Fibroblast of lung (primary cell): ENCODE data around the gene COPS6. TPM values are rescaled to one million over a fixed set of nuclear protein-coding genes. Genes with fewer than 3 reads are reported as not detected.

Experiments used
- DNase-seq, 2 donors: peaks; one replicate each; pipeline versions ENCODE4 v3.0.0 to v3.0.0-alpha.2; 2010; ENCODE audit warnings: low read depth in 2 of 2
- H2AFZ ChIP-seq: 2 replicates; pipeline ENCODE4 v1.5.1; 2012; ENCODE audit warnings: low read length, control low read depth, inconsistent platforms
- H3K27ac ChIP-seq: 2 replicates; pipeline ENCODE4 v1.5.1; 2011; ENCODE audit warnings: low read length, control low read depth; ENCODE audit not compliant: insufficient read depth
- H3K27me3 ChIP-seq: 2 replicates; pipeline ENCODE4 v1.5.1; 2011; ENCODE audit warnings: mild to moderate bottlenecking, low read length; ENCODE audit not compliant: control insufficient read depth, insufficient read depth
- H3K36me3 ChIP-seq: 2 replicates; pipeline ENCODE4 v1.5.1; 2011; ENCODE audit warnings: low read length; ENCODE audit not compliant: control insufficient read depth, insufficient read depth
- H3K4me1 ChIP-seq: 2 replicates; pipeline ENCODE4 v1.5.1; 2011; ENCODE audit warnings: low read length; ENCODE audit not compliant: control insufficient read depth, insufficient read depth; ENCODE audit errors: extremely low read depth
- H3K4me2 ChIP-seq: 2 replicates; pipeline ENCODE4 v1.5.1; 2011; ENCODE audit warnings: low read length, control low read depth; ENCODE audit not compliant: insufficient read depth; ENCODE audit errors: extremely low read depth
- H3K4me3 ChIP-seq, 4 experiments: fragments of 200-600 bp in 1 of 4; sonication (generic) in 1 of 4; replicated peaks in 1 of 4; 2 replicates each; pipeline ENCODE4 v1.5.1; 2011 to 2016; ENCODE audit warnings: low read length in 4 of 4, low read depth in 3 of 4, mild to moderate bottlenecking in 3 of 4, control low read depth in 2 of 4, inconsistent platforms in 1 of 4, mixed read lengths in 1 of 4; ENCODE audit not compliant: insufficient read depth in 1 of 4; ENCODE audit errors: control extremely low read depth in 1 of 4
- H3K79me2 ChIP-seq: 2 replicates; pipeline ENCODE4 v1.5.1; 2012; ENCODE audit warnings: mild to moderate bottlenecking, low read length, inconsistent platforms; ENCODE audit not compliant: control insufficient read depth, insufficient read depth
- H3K9ac ChIP-seq: 2 replicates; pipeline ENCODE4 v1.5.1; 2011; ENCODE audit warnings: mild to moderate bottlenecking, low read length, control low read depth; ENCODE audit not compliant: insufficient read depth
- H3K9me3 ChIP-seq: 2 replicates; pipeline ENCODE4 v1.5.1; 2012; ENCODE audit warnings: low read depth, low read length; ENCODE audit not compliant: control insufficient read depth, insufficient read depth
- H4K20me1 ChIP-seq: 2 replicates; pipeline ENCODE4 v1.5.1; 2011; ENCODE audit warnings: low read length; ENCODE audit not compliant: control insufficient read depth, insufficient read depth; ENCODE audit errors: extremely low read depth
- EZH2 ChIP-seq: IDR thresholded peaks from 2 replicates; pipeline ENCODE4 v1.5.1; 2012; ENCODE audit warnings: low read length, control low read depth, mild to moderate bottlenecking; ENCODE audit errors: missing control alignments
- polyA plus RNA-seq, 2 donors: library from polyadenylated mRNA; depleted of rRNA in 1 of 2; stranded (reverse) in 1 of 2; unstranded in 1 of 2; fragments of >200 nt; gene quantifications; 2 replicates each; pipeline ENCODE4 v1.2.1, GENCODE V29; 2011 to 2012; ENCODE audit warnings: missing spikeins in 1 of 2
- total RNA-seq: library from RNA; depleted of rRNA; stranded (reverse); fragments of >200 nt; gene quantifications from 2 replicates; pipeline ENCODE4 v1.2.1, GENCODE V29; 2014
- TF ChIP-seq, protein P1 (sequence below), 2 donors: IDR thresholded peaks in 1 of 2; conservative IDR thresholded peaks in 1 of 2; 1 replicate in 1 of 2; 2 replicates in 1 of 2; pipeline ENCODE4 v1.5.1; 2011 to 2012; ENCODE audit warnings: low read length in 2 of 2, control low read depth in 1 of 2, inconsistent platforms in 1 of 2, low read depth in 1 of 2, mild to moderate bottlenecking in 1 of 2

Gene COPS6
- total and polyA plus RNA-seq, 2 donors (not counting 1 experiment from before 2014, with no cell fraction given), result 71.0 to 188 TPM

DNA sequence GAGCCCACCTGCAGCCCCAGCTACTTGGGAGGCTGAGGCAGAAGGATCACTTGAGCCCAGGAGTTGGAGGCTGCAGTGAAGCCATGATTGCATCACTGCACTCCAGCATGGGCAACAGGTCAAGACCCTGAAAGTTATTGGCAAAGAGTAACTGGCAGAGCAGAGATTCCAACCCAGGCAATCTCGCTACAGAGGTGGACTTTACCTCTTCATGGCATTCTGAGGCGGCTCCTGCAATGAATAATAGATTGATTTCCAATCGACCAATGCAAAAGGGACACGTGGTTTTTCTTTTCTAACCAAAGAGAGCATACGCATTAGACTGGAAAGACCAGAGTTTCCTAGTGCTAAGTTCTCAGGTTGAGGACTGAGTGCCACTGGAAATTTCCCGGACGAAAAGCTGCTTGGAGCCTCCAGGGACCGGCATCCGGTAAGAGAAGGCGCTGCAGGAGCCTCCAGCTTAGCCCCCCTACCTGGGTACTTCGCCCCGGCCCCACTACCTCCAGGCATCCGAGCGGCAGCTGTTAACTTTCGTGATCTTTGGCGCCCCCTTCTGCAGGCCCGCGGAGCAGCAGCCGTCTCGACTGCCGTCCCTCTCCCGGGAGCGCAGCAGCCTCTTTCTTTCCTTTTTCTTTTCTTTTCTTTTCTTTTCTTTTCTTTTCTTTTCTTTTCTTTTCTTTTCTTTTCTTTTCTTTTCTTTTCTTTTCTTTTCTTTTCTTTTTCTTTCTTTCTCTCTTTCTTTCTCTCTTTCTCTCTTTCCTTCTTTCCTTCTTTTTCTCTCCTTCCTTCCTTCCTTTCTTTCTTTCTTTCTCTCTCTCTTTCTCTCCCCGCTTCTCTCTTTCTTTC lies 42.1 kb downstream of the COPS6 start:
- H2AFZ ChIP-seq, result no peak overlapping the region
- DNase-seq, result peak; percentile 22 to 46

DNA sequence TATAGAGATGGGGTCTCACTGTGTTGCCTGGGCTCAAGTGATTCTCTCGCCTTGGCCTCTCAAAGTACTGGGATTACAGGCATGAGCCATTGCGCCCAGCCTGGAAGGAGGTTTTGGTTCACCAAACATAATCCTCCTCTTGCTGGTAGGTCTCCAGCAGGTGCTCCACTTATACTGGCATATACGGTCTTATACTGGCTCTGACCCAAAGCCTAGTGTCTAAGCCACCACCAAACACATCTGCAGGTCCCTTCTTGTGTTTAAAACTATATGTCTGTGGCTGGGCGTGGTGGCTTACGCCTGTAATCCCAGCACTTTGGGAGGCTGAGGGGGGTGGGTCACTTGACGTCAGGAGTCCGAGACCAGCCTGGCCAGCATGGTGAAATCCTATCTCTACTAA lies 43.4 kb downstream of the COPS6 start:
- no peaks in the 10 kb centered on the region for H3K36me3 ChIP-seq
- no peaks in the 10 kb centered on the region for H3K79me2 ChIP-seq
- H3K27me3 ChIP-seq, result no peaks in the 10 kb centered on the region
- no peak overlapping the region for H3K4me3 ChIP-seq
- H3K4me2 ChIP-seq, result no peak overlapping the region
- H3K9me3 ChIP-seq, result no peaks in the 10 kb centered on the region
- no peaks in the 10 kb centered on the region for H4K20me1 ChIP-seq
- H3K27ac ChIP-seq, result no peak overlapping the region
- H2AFZ ChIP-seq, result no peak overlapping the region
- DNase-seq, result no peak
- peaks cover 3% of the 10 kb centered on the region for H3K4me1 ChIP-seq
- no peak overlapping the region for H3K9ac ChIP-seq
- TF ChIP-seq, protein P1, sequence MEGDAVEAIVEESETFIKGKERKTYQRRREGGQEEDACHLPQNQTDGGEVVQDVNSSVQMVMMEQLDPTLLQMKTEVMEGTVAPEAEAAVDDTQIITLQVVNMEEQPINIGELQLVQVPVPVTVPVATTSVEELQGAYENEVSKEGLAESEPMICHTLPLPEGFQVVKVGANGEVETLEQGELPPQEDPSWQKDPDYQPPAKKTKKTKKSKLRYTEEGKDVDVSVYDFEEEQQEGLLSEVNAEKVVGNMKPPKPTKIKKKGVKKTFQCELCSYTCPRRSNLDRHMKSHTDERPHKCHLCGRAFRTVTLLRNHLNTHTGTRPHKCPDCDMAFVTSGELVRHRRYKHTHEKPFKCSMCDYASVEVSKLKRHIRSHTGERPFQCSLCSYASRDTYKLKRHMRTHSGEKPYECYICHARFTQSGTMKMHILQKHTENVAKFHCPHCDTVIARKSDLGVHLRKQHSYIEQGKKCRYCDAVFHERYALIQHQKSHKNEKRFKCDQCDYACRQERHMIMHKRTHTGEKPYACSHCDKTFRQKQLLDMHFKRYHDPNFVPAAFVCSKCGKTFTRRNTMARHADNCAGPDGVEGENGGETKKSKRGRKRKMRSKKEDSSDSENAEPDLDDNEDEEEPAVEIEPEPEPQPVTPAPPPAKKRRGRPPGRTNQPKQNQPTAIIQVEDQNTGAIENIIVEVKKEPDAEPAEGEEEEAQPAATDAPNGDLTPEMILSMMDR (conservative IDR thresholded peaks at IDR 0.05 in 1 of 2, IDR thresholded peaks at IDR 0.05 in 1 of 2; ENCODE audit: low read depth in 1 of 2, low read length in 2 of 2), result no peak
- no peak for TF ChIP-seq EZH2

More for the DNA sequence above, 42.1 kb downstream of the COPS6 start:
- peaks cover 3% of the 10 kb centered on the region for H3K4me1 ChIP-seq
- H3K9me3 ChIP-seq, result no peaks in the 10 kb centered on the region
- H3K9ac ChIP-seq, result no peak overlapping the region
- H3K27ac ChIP-seq, result no peak overlapping the region
- H3K79me2 ChIP-seq, result no peaks in the 10 kb centered on the region
- no peaks in the 10 kb centered on the region for H3K36me3 ChIP-seq
- no peaks in the 10 kb centered on the region for H3K27me3 ChIP-seq
- H4K20me1 ChIP-seq, result no peaks in the 10 kb centered on the region
- H3K4me3 ChIP-seq, result no peak overlapping the region
- peak overlapping the region; percentile 56 for H3K4me2 ChIP-seq
- TF ChIP-seq EZH2, result no peak
- TF ChIP-seq, protein P1 (conservative IDR thresholded peaks at IDR 0.05 in 1 of 2, IDR thresholded peaks at IDR 0.05 in 1 of 2; ENCODE audit: low read depth in 1 of 2, low read length in 2 of 2), result peak; percentile 42 to 71

DNA sequence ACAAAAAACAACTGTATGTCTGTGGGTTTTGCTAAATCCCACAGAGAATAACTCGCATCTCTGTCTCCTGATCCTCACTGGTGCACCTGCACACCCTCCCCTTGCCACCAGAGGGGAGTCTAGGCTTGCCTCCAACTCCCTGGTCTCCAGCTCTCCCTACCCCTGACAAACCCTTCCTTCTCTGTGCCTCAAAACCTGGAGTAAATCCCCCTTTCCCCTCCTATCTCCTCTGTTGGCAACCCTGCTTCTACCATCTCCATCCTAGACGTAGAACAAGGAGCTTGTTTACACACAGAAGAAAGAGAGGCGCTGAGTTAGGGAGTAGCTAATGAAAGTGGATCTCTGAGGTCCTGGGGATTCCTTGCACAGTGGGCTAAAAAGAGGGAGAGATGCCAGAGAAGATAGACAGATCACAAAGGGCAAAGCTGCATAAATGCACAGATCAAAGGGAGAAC lies 44.0 kb downstream of the COPS6 start:
- Histone ChIP-seq H4K20me1 (no peaks in the 10 kb centered on the region), H3K4me3 (no peak overlapping the region), H3K4me2 (no peak overlapping the region), H3K27me3 (no peaks in the 10 kb centered on the region), H3K36me3 (no peaks in the 10 kb centered on the region), H3K4me1 (peaks cover 3% of the 10 kb centered on the region), H2AFZ (no peak overlapping the region), H3K9ac (no peak overlapping the region), H3K9me3 (no peaks in the 10 kb centered on the region), H3K27ac (no peak overlapping the region), H3K79me2 (no peaks in the 10 kb centered on the region)
- TF ChIP-seq EZH2, result no peak
- TF ChIP-seq, protein P1 (conservative IDR thresholded peaks at IDR 0.05 in 1 of 2, IDR thresholded peaks at IDR 0.05 in 1 of 2; ENCODE audit: low read depth in 1 of 2, low read length in 2 of 2), result peak; percentile 89 to 91
- DNase-seq, result peak; percentile 39 to 63
